OCI-LY3 (cell line): Measurements from ENCODE around the gene SMC1B.

Experiments used
- H2AFZ ChIP-seq: fragments of 200-600, 300-600 bp; shearing (Covaris generic); 2 replicates; pipeline ENCODE4 v1.6.0; 2014; ENCODE audit warnings: antibody characterized with exemption, low read depth, low read length
- H3K27ac ChIP-seq: fragments of 200-600, 300-600 bp; sonication (generic); 2 replicates; pipeline ENCODE4 v1.5.1; 2014; ENCODE audit warnings: mild to moderate bottlenecking, low read length, moderate library complexity, mixed read lengths
- H3K27me3 ChIP-seq: fragments of 200-600, 300-600 bp; sonication (generic); 2 replicates; pipeline ENCODE4 v1.6.1; 2014; ENCODE audit warnings: low read depth, low read length, mixed read lengths
- H3K36me3 ChIP-seq: fragments of 200-600, 300-600 bp; sonication (generic); replicated peaks from 2 replicates; pipeline ENCODE3; 2014; ENCODE audit warnings: low read depth, low read length, mixed read lengths
- H3K4me1 ChIP-seq: fragments of 300-600, 200-600 bp; sonication (generic); 2 replicates; pipeline ENCODE4 v1.6.1; 2014; ENCODE audit warnings: low read length, mixed read lengths
- H3K4me2 ChIP-seq: fragments of 200-600, 300-600 bp; sonication (generic); 2 replicates; pipeline ENCODE4 v1.6.1; 2014; ENCODE audit warnings: low read length, mixed read lengths
- H3K4me3 ChIP-seq: fragments of 300-600, 200-600 bp; sonication (generic); 2 replicates; pipeline ENCODE4 v1.5.1; 2014; ENCODE audit warnings: antibody characterized with exemption, mild to moderate bottlenecking, low read length, moderate library complexity
- H3K79me2 ChIP-seq: fragments of 300-600, 200-600 bp; shearing (Covaris generic); 2 replicates; pipeline ENCODE4 v1.6.1; 2014; ENCODE audit warnings: mild to moderate bottlenecking, low read length, mixed read lengths
- H3K9ac ChIP-seq: fragments of 300-600, 200-600 bp; shearing (Covaris generic); 2 replicates; pipeline ENCODE4 v1.6.0; 2014; ENCODE audit warnings: mild to moderate bottlenecking, low read length, moderate library complexity
- H3K9me3 ChIP-seq: fragments of 200-600, 300-600 bp; shearing (Covaris generic); 2 replicates; pipeline ENCODE4 v1.6.1; 2014; ENCODE audit warnings: low read length, mixed read lengths; ENCODE audit not compliant: insufficient read depth
- H4K20me1 ChIP-seq: fragments of 200-600, 300-600 bp; sonication (generic); 2 replicates; pipeline ENCODE4 v1.6.1; 2016; ENCODE audit warnings: low read length, mixed read lengths; ENCODE audit not compliant: insufficient read depth
- CTCF ChIP-seq: fragments of 200-600, 300-600 bp; sonication (generic); IDR thresholded peaks from 2 replicates; pipeline ENCODE4 v1.5.1; 2014; ENCODE audit warnings: antibody characterized with exemption, low read length, low read depth
- EZH2phosphoT487 ChIP-seq: fragments of 200-600 bp; shearing (Covaris generic); IDR thresholded peaks from 2 replicates; pipeline ENCODE4 v1.6.1; 2018; ENCODE audit warnings: antibody characterized with exemption, mixed run types, low read depth

Gene SMC1B

DNA sequence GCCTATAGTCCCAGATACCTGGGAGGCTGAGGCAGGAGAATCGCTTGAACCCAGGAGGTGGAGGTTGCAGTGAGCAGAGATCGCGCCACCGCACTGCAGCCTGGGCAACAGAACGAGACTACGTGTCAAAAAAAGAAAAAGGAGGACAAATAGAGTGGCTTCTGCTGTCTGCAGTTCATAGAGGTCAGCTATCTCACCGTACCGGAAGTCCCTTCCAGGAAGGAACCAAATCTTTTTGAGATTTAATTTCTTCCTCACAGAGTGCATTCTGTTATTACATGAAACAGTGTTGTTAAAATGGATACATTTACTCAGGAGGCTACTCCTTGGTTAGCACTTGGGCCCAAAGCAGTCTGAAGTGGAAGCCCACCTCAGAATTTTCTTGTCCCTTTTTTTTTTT lies 70.3 kb downstream of the SMC1B start:
- Histone ChIP-seq H3K27ac (no peak overlapping the region), H3K9ac (no peak overlapping the region), H3K9me3 (no peaks in the 10 kb centered on the region), H3K4me2 (no peak overlapping the region), H4K20me1 (no peaks in the 10 kb centered on the region), H3K27me3 (no peaks in the 10 kb centered on the region), H3K36me3 (peaks cover 58% of the 10 kb centered on the region), H2AFZ (no peak overlapping the region), H3K79me2 (no peaks in the 10 kb centered on the region), H3K4me3 (no peak overlapping the region), H3K4me1 (no peaks in the 10 kb centered on the region)
- TF ChIP-seq EZH2phosphoT487 (no peak), CTCF (no peak)

DNA sequence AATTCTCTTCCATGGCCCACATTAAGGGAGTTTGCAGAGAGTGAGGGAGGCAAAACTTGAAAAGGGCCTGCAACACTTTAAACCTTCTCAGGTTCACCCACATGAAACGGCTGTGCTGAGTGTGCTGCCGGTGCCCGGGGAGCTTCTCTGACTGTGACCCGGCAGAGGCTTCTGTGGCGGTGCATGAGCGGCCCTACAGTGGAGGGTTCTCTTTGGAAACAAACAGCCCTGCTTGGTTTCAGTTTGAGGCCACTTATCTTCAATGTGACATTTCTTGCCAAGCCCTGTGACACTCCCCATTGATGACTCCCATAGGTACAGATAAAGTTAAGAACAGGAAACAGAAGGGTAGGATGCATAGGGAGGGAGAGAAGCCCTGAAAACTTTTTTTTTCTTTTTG lies 71.9 kb downstream of the SMC1B start:
- no peaks in the 10 kb centered on the region for H3K4me1 ChIP-seq
- peaks cover 61% of the 10 kb centered on the region for H3K36me3 ChIP-seq
- no peaks in the 10 kb centered on the region for H3K79me2 ChIP-seq
- no peak overlapping the region for H2AFZ ChIP-seq
- no peaks in the 10 kb centered on the region for H3K27me3 ChIP-seq
- TF ChIP-seq CTCF: no peak
- TF ChIP-seq EZH2phosphoT487: no peak
- no peaks in the 10 kb centered on the region for H4K20me1 ChIP-seq
- H3K4me2 ChIP-seq: no peak overlapping the region
- H3K4me3 ChIP-seq: no peak overlapping the region
- H3K9me3 ChIP-seq: no peaks in the 10 kb centered on the region
- no peak overlapping the region for H3K27ac ChIP-seq
- H3K9ac ChIP-seq: no peak overlapping the region

- Histone ChIP-seq H3K36me3 (peaks cover 66% of the 10 kb centered on the region), H3K79me2 (no peaks in the 10 kb centered on the region), H2AFZ (no peak overlapping the region), H3K4me2 (no peak overlapping the region), H3K4me3 (no peak overlapping the region), H3K27me3 (no peaks in the 10 kb centered on the region), H3K9me3 (no peaks in the 10 kb centered on the region), H4K20me1 (no peaks in the 10 kb centered on the region), H3K4me1 (no peaks in the 10 kb centered on the region), H3K9ac (no peak overlapping the region), H3K27ac (no peak overlapping the region)
- TF ChIP-seq CTCF (no peak), EZH2phosphoT487 (no peak)
These were observed 73.1 kb downstream of the SMC1B start for GRCh38 chr22:45340323-45340722.

DNA sequence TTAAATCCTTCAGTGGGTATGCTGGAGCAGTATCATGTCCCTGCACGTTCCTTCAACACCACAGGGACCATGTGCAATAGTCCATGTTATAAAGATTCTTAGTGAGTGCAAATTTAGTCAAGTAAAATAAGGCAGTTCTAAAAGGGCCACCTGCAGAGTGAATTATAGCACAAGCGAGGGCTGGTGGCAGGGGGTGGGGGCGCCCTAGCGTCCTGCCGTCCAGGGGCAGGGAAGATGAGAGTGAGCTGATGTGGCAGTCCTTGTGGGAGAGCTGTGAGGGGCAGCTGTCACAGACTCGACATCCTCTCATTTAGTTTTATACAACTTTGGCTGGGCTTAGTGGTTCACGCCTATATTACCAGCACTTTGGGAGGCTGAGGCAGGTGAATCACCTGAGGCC lies 74.6 kb downstream of the SMC1B start:
- Histone ChIP-seq H3K9ac (no peak overlapping the region), H3K27me3 (no peaks in the 10 kb centered on the region), H3K4me3 (no peak overlapping the region), H3K9me3 (no peaks in the 10 kb centered on the region), H3K36me3 (peaks cover 66% of the 10 kb centered on the region), H4K20me1 (no peaks in the 10 kb centered on the region), H3K4me1 (no peaks in the 10 kb centered on the region), H2AFZ (no peak overlapping the region), H3K27ac (no peak overlapping the region), H3K79me2 (no peaks in the 10 kb centered on the region), H3K4me2 (no peak overlapping the region)
- TF ChIP-seq CTCF: no peak
- TF ChIP-seq EZH2phosphoT487: no peak
